Middle frontal gyrus (tissue), 1 donor: ENCODE measurements around the gene ATG16L1.

ENCODE experiments used
- DNase-seq: peaks from one replicate; pipeline ENCODE4 v3.0.0-alpha.2; 2015; ENCODE audit warnings: low spot score; ENCODE audit errors: extremely low spot score

ATG16L1 gene

DNA sequence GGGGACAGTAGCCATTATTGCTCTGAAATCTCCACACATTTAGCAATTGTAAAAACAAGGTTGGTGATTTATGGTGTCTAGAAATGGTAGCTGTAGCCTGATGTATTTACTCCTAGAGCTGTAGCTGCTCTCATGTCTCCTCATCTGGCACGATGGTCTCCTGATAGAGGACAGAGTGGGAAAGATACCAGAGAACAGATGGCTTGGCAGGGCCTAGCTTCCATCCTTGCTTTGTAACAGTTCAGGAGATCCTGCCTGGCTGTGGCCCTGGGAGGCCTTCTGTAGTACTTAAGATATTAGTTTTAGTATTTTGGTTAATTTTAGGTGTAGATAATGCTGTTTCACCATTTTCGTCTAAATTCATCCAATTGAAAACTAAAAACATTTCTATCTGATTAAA, 6.7 kb downstream of the ATG16L1 start:
- DNase-seq, result no peak

DNA sequence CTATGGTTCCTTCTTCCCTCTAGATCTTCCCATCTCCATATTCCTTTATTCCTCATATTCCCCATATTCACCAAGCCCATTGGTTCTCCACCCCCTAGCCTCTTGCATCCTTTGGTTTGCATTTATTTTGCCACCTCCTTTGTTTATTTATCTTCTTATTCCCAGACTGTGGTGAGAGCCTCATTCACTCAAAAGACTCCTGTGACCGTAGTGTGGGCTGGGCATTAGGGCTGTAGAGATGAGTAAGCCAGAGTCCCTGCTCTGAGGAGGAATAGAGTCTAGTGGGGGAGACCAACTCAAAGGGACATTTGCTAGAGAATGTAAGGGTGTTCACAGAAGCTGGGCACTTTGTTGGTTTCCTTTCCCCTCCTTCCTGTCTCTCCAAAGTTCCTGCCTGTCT, 8.3 kb downstream of the ATG16L1 start:
- DNase-seq, result no peak

DNA sequence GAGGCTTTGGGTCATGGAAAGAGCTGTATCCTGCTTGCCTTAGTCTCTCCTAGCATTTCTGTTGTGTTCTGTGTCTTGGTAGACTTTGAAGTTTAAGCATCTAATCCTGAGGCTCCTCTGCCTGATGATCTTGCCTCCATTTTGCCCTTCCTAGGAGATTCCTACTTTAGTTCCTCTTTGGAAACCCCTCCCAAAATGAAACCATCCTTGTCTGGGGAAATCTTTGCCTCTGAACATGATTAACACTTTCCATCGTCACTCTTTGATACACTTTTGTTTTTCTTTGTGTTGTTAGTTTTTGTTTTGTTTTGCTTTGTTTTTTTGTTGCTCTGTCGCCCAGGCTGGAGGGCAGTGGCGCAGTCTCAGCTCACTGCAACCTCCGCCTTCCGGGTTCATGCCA, 9.2 kb downstream of the ATG16L1 start:
- DNase-seq, result no peak

DNA sequence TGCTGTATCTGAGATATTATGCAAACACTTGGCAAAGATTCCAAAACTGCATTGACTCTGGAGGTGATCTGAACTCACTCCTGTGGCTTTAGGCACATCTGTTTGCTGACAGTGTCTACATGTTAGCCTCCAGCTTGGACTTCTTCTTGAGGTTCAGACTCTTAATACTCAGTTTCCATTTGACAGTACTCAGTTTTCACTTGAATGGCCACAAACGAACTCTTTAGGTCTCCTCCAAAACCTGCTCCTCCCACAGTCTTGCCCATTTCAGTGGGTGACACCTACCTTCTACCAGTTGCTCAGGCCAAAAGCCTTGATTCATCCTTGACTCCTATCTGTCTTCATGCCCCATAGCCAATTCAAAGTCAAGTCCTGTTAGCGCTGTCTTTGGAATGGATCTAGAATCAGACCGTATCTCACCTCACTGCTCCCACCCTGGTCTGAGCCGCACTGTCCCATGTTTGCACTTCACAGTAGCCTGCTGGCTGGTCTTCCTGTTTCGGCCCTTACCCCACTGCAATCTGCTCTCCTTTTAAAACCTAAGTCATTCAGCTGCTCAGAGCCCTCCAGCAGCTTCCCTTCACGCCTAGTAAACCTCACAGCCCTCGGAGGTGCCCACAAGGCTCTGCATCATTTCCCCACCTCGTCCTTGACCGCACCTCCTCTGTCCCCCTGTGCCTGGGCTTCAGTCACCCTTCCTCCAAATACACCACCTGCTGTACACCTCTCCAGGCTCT, 10.5 kb downstream of the ATG16L1 start:
- no peak for DNase-seq

DNA sequence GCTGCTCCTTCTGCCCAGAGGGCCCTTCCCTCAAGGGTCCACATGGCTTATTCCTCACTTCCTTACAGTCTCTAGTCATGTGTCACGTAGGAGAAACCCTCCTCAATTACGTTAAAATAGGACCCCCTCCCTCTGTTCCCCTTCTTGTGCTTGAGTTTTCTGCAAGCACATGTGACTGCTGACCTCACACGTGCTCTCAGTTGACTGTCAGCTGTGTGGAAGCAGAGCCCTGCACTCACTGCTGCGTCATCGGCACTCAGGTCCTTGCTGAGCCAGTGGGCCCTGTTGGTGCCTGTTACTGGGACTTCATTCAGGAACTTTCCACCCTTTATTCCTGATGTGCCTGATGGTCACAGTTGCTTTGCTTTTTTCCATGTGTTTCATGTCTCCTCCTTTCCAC, 11.1 kb downstream of the ATG16L1 start:
- DNase-seq, result no peak

DNA sequence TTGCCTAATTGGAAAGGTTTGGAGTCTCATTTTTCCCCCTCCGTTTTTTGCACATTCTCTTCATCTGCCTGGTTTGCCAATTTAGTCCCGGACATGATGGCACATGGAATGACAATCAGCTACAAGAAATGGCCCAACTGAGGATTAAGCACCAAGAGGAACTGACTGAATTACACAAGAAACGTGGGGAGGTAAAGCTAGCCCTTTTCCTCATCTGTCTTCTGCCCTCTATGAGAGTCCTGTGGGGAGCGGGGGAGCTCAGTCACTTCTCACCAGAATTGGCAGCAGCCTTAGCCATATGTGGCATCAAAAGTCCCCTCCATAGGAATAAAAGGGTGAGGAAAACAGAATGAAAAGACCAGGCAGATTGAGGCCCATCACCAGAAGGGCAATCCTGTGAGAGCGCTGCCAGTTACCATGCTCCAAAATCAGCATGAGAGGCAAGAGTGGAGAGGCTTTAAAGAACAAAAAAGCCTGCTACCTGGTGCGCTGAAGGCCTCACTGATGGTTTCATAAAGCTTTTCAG, 11.6 kb downstream of the ATG16L1 start:
- DNase-seq, result no peak

DNA sequence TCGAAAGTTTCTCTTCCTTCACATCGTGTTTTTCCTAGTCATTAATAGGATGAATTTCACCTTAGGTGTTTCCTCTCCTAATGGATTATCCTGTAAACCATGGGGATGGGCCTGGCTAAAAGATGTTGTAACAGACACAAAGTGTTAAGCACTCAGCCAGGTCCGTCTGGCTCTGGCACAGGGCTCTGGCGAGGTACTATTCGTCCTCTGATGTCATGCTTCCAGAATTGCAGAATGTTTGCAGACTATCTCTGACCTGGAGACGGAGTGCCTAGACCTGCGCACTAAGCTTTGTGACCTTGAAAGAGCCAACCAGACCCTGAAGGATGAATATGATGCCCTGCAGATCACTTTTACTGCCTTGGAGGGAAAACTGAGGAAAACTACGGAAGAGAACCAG, 13.2 kb downstream of the ATG16L1 start:
- DNase-seq, result no peak

DNA sequence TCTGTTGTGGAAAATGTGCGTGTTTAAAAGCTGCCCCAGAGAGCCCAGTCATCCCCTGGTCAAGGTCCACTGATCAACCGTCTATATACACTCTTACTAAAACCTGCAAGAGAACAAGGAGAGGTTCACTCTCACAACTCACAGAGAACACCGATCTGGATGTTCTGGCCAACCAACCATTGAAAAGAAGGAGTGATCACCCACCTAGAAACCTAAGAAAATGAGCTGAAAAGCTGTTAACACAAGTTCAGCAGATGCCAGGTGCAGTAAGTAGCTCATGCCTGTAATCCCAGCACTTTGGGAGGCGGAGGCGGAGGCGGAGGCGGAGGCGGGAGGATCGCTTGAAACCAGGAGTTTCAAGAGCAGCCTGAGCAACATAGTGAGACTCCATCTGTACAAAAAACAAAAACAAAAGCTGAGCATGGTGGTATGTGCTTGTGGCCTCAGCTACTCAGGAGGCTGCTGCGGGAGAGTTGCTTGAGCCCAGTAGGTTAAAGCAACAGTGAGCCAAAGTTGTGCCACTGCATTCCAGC, 14.5 kb downstream of the ATG16L1 start:
- DNase-seq, result no peak

DNA sequence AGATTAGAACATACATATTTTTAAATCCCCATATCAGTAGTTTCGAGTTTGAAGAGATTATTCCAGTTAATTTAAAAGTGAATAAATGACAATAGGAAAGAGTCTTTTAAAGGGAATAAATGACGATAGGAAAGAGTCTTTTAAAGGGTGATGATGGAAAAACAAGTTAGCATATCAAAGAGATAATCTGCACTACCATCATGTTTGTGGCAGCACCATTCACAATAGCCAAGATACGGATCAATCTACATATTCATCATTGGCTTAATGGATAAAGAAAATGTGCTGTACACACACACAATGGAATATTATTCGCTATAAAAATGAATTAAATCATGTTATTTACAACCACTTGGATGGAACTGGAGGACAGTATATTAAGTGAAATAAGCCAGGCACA, 15.0 kb downstream of the ATG16L1 start:
- DNase-seq, result no peak

DNA sequence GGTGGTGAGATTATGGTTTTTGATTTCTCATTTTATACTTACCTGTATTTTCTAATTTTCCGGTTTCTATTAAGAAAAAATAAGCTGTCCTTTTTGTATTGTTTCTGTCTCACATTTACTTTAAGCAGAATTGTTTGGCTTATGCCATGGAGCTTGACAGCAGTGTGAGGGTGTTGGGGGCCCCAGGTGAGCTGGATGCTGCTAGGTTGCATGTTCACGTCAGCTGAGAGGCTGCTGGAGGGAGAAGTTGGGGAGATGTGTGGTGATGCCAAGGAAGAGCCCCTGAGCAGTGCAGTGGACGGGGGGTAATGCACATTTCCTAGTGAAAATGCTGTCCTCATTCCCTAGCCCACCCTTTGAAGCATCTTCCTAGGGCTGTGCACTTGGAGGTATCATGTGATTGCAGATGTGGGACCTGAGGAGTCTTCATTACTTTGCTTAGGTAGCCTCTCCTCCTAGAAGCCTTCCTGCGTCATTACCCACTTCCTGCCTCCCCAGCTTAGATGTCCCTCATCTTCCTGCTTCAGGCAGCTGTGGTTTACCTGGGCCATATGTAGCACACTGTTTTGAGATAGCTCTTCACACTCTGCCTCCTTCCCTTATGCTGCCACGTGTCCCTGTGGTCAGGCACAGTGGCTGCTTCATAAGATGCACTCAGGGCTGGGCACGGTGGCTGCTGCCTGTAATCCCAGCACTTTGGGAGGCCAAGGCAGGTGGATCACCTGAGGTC, 16.2 kb downstream of the ATG16L1 start:
- no peak for DNase-seq

DNA sequence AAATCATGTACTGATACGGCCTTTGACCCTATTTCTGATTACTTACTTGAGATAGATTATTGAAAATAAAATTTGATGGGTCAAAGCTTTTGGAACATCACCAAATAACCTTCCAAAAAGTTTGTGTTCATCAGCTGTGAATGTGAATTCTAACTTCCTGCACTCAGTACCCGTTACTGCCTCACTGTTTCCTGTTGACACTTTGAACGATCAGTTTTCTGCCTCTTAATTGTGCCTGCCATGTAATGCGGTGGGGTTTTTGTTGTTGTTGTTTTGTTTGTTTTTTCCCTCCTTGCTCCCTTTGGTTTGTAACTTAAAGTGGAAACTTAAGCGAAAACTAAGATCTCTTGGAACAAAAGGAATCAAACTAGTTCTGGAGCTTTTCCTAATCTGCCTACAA, 18.9 kb downstream of the ATG16L1 start:
- DNase-seq, result no peak

DNA sequence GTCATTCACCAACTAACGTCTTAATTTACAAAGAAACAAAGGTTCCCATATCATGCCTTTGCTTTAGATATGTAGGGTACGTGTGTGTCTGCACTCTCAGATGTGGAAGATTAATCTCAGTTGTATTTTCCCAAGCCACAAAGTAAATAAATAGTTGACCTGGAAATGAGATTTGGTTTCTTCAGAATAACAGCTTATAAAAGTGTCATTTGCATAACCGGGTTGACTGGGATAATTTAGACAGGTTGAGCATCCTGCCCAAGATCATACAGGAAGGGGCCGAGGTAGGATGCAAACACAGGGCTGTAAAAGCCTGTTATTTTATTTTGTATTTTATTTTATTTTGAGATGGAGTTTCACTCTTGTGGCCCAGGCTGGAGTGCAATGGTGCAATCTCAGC, 19.5 kb downstream of the ATG16L1 start:
- DNase-seq, result no peak

DNA sequence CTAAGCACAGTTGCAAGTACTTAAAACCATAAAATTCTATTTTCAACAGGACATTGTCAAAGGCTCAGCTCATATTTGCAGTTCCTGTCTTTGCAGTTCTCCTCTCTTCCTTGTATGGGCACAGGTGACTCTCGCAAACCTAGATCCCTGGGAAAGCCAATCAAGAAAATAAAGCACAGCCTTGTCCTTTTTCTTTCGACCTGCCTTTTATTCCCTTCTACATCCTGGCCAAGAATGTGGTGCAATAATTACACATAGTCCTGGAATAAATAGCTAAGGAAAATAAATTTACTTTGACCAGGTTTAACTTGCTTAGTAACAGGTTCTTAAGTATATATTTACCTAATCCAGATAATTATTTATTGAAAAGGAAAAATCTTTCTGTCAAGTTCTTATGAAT, 20.2 kb downstream of the ATG16L1 start:
- no peak for DNase-seq

DNA sequence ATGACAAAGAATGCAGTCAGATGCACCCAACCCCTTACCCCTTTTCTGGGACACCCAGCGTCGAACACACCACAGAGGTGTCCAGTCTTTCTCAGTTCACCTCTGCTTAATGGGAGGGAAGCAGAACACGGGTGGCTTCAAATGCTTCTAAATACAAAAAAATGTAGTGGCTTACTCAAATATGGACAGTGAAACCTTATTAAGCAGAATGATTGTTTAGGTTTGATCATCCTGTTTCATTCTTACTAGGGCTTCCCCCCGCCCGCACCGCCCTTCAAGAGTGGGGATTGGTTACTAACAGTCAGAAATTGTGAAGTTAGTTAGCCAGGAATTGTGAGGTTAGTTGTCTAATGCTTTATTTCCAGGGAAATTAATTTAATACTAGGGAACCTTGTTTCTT, 21.6 kb downstream of the ATG16L1 start:
- no peak for DNase-seq

DNA sequence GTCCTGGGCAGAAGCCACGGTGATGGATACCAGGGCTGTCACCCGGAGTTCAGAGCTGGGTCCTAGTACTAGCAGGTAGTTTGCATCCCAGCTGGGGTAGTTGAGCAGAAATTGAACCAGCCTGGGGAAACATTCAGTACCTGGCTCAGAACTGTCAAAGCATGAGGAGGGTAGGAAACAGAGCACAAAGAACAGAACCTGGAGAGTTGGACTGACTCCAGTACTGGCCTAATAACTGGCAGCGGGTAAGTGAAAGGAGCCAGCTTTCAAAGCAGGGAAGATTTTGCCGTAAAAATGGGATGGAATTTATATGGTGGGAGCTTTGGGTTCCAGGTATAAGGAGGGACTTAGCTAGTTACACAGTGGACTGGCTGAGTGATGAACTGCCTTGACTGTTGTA, 23.8 kb downstream of the ATG16L1 start:
- no peak for DNase-seq

DNA sequence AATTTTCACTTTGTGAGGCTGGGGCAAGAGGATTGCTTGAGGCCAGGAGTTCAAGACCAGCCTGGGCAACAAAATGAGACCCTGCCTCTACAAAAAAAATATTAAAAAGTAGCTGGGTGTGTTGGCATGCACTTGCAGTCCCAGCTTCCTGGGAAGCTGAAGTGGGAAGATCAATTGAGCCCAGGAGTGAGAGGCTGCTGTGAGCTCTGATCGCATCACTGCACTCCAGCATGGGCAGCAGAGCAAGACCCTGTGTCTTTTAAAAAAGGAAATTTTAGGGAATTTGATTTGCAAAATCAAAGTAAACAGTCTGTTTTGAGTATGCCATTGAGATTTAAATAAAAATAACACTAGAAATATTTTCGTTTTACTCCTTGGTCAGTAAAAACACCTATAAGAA, 27.4 kb downstream of the ATG16L1 start:
- DNase-seq, result no peak

DNA sequence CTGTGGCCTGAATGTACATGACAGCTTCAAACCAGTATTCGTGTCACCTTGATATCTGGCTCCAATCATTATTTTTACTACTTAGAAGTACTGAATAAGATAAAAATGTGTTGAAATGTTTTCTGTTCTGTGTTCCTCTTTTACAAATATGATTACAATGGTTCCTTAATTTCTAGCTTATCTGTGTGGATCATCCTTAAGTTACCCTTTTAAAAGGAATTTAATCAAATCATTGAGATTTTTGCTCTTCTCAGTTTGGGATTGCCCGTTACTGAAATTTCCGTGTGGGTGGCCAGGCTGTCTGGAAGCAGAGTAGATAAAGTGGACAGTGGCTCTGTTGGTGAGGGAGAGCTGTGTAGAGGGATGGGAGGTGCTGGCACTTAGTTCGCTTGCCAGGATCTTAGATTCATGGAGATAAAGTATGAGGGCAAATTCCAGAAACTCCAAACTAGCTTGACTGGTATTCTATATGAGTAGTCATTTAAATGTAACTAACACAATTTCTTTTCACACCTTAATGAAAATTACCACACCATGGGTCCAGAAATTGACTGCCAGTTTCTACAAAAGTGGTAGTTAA, 28.7 kb downstream of the ATG16L1 start:
- no peak for DNase-seq

DNA sequence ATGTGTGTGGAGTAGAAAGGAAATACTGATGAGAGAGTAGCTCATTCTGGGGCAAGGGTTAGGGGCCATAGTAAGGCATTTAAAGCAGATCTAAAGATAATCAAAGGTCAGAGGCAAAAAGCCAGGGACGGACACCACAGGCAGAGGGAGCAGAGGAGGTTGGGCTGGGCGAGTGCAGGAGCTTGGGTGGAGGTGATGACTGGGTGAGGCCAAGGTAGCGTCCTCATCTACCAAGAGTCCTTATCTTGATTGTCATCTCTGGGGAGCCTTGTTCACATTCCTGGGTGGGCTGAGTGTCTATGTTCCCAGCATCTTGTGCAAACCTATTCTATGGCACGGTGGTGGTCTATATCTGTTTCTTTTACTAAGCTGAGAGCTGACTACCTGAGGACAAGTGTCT, 30.1 kb downstream of the ATG16L1 start:
- no peak for DNase-seq

DNA sequence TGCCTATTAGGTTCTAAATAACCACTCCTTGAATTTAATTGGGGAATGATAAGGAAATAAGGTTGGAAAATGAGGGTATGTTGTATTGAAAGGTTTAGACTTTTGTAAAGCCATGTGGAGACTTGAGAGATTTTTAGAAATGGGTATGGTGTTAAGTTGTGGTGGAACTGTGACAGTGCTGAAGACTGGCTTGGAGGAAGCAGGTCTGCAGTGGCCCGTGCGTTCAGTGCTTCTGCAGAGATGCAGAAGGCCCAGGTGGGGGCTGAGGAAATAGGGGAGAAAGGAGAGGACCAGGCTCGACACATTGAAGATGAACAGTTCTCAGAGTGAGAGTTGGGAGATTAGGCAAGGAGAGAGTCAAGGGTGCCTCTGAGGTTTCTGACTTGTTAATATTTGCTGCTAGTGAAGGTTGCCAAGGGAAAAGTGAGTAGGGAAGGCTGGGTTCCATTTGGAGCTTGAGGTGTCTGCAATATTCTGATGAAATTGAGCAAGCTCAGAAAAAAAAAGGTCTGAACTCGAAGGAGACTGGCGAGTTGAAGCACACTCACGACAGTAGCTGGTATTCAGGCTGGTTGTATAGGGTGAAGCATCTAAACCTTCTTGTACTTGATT, 30.6 kb downstream of the ATG16L1 start:
- DNase-seq, result no peak

DNA sequence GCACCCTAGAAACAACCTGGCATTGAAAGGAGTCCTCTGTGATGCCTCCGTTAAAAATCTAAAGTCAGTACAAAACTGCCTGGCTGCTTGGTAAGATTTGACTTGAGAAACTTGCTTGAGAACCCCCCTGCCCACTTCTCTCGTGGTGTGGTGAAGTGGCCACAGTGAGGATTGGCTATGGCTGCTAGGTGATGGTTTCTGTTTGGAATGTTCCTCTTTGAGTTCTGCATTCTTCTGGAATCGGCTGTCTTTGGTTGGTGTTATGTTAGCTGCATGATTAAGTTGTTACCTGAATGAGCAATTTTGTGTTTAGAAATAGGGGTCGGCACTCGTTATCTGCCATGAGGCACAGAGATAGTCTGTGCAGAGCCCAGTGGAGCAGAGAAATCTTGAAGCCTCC, 34.4 kb downstream of the ATG16L1 start:
- DNase-seq, result no peak

DNA sequence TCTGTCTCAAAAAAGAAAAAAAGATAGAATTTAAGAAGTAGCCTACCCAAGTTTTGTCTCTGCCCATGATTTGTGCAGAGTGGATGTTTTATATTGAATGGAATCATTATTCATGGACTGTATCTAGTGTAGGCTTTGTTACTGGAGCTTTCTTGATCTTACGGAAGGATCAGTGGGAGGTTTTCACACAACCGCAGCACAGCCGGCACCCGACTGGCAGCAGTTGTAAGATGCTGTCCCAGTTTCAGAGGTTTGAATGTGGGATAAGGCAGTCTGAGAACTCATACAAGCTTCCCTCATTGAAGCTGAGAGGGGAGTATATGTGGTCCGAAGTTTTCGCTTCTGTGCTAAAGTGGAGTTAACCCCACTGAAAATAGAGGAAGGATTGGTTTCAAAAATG, 36.4 kb downstream of the ATG16L1 start:
- no peak for DNase-seq

DNA sequence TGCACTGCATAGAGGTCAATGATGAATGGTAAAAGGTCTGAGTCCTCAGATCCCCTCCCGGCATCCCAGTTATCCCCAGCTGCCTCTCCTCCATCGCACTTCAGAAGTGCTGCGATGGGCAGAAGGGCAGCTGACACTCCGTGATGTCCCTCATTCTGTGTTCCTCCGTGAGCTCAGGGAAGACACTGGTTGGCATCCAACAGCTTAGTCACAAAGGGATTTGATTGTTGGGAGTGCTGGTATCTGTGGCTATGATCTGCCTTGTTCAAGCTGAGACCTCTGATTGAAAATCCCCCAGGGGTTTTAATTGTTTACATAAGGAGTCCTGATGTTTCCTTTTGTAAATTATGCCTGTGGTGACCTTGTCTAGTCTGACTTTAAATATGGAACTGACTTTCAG, 37.2 kb downstream of the ATG16L1 start:
- no peak for DNase-seq
